H9 (cell line): ENCODE measurements around the gene DPM2. TPM values are rescaled to one million over a fixed set of nuclear protein-coding genes. Genes with fewer than 3 reads are reported as not detected.

Experiments
- DNase-seq: peaks from one replicate; pipeline ENCODE4 v3.0.0-alpha.2; 2017
- H2AFZ ChIP-seq: one replicate; pipeline ENCODE4 v1.6.1; 2013; ENCODE audit warnings: mild to moderate bottlenecking, low read length, control low read depth, moderate library complexity
- H2AK5ac ChIP-seq: 2 replicates; pipeline ENCODE4 v1.6.1; 2013; ENCODE audit warnings: low read length, control low read depth, mixed read lengths; ENCODE audit not compliant: insufficient read length
- H2BK120ac ChIP-seq: one replicate; pipeline ENCODE4 v1.6.1; 2013; ENCODE audit warnings: low read depth, mild to moderate bottlenecking, low read length, control low read depth, inconsistent platforms; ENCODE audit not compliant: poor library complexity, severe bottlenecking
- H2BK12ac ChIP-seq: 2 replicates; pipeline ENCODE4 v1.6.1; 2013; ENCODE audit warnings: low read length, control low read depth, mixed read lengths, low read depth; ENCODE audit not compliant: insufficient read length
- H2BK15ac ChIP-seq: 2 replicates; pipeline ENCODE4 v1.6.1; 2013; ENCODE audit warnings: low read depth, low read length, control low read depth
- H2BK20ac ChIP-seq: one replicate; pipeline ENCODE4 v1.6.1; 2013; ENCODE audit warnings: low read depth, mild to moderate bottlenecking, low read length, control low read depth, inconsistent platforms; ENCODE audit not compliant: poor library complexity, severe bottlenecking
- H2BK5ac ChIP-seq: 2 replicates; pipeline ENCODE4 v1.6.1; 2013; ENCODE audit warnings: low read length, control low read depth, mixed read lengths; ENCODE audit not compliant: insufficient read length
- H3K14ac ChIP-seq: 2 replicates; pipeline ENCODE4 v1.6.1; 2013; ENCODE audit warnings: low read length, control low read depth; ENCODE audit not compliant: insufficient read depth
- H3K18ac ChIP-seq: 2 replicates; pipeline ENCODE4 v1.6.1; 2013; ENCODE audit warnings: low read depth, mild to moderate bottlenecking, mixed read lengths, low read length, control low read depth; ENCODE audit not compliant: insufficient read length
- H3K23ac ChIP-seq: 2 replicates; pipeline ENCODE4 v1.6.1; 2013; ENCODE audit warnings: low read length, control low read depth, mixed read lengths, low read depth; ENCODE audit not compliant: insufficient read length
- H3K23me2 ChIP-seq: 2 replicates; pipeline ENCODE4 v1.6.1; 2013; ENCODE audit warnings: low read depth, mild to moderate bottlenecking, mixed read lengths, low read length, control low read depth; ENCODE audit not compliant: insufficient read length, poor library complexity, severe bottlenecking
- H3K27ac ChIP-seq: 2 replicates; pipeline ENCODE4 v1.5.1; 2013; ENCODE audit warnings: low read length, control low read depth, mixed read lengths, low read depth; ENCODE audit not compliant: insufficient read length
- H3K27me3 ChIP-seq: 2 replicates; pipeline ENCODE4 v1.6.1; 2013; ENCODE audit warnings: low read length, control low read depth, inconsistent platforms; ENCODE audit not compliant: insufficient read depth
- H3K4ac ChIP-seq: 2 replicates; pipeline ENCODE4 v1.6.1; 2013; ENCODE audit warnings: low read depth, mild to moderate bottlenecking, control low read depth, inconsistent platforms, low read length, moderate library complexity
- H3K4me1 ChIP-seq: 2 replicates; pipeline ENCODE4 v1.6.1; 2013; ENCODE audit warnings: low read length, control low read depth, inconsistent platforms; ENCODE audit not compliant: insufficient read depth
- H3K4me2 ChIP-seq: 2 replicates; pipeline ENCODE4 v1.6.1; 2013; ENCODE audit warnings: low read length, control low read depth, mixed read lengths; ENCODE audit not compliant: insufficient read length, insufficient read depth
- H3K56ac ChIP-seq: 2 replicates; pipeline ENCODE4 v1.6.1; 2013; ENCODE audit warnings: low read depth, mild to moderate bottlenecking, mixed read lengths, low read length, control low read depth; ENCODE audit not compliant: insufficient read length
- H3K79me1 ChIP-seq: 2 replicates; pipeline ENCODE4 v1.6.1; 2013; ENCODE audit warnings: low read depth, mild to moderate bottlenecking, moderate library complexity, low read length, control low read depth, inconsistent platforms; ENCODE audit not compliant: insufficient read depth, poor library complexity, severe bottlenecking
- H3K79me2 ChIP-seq: 2 replicates; pipeline ENCODE4 v1.6.1; 2013; ENCODE audit warnings: low read length, control low read depth, inconsistent platforms; ENCODE audit not compliant: insufficient read depth
- H3K9ac ChIP-seq: 2 replicates; pipeline ENCODE4 v1.6.1; 2013; ENCODE audit warnings: low read length, control low read depth, mixed read lengths; ENCODE audit not compliant: insufficient read length; ENCODE audit errors: extremely low read depth
- H3K9me3 ChIP-seq: one replicate; pipeline ENCODE4 v1.6.1; 2013; ENCODE audit warnings: low read depth, low read length, inconsistent platforms; ENCODE audit not compliant: control insufficient read depth
- H3T11ph ChIP-seq: one replicate; pipeline ENCODE4 v1.6.1; 2013; ENCODE audit warnings: mild to moderate bottlenecking, low read length, control low read depth, inconsistent platforms
- H4K20me1 ChIP-seq: one replicate; pipeline ENCODE4 v1.6.1; 2013; ENCODE audit not compliant: control insufficient read depth, insufficient read length, insufficient read depth
- H4K5ac ChIP-seq: 2 replicates; pipeline ENCODE4 v1.6.1; 2013; ENCODE audit warnings: low read depth, mild to moderate bottlenecking, mixed read lengths, low read length, control low read depth; ENCODE audit not compliant: insufficient read length
- H4K8ac ChIP-seq: replicated peaks from 2 replicates; pipeline ENCODE4 v1.6.1; 2013; ENCODE audit warnings: low read length, control low read depth, mixed read lengths, low read depth; ENCODE audit not compliant: insufficient read length
- H4K91ac ChIP-seq: 2 replicates; pipeline ENCODE4 v1.6.1; 2013; ENCODE audit warnings: low read depth, mild to moderate bottlenecking, moderate library complexity, mixed read lengths, low read length, control low read depth; ENCODE audit not compliant: insufficient read length
- H3K27ac Mint-ChIP-seq, 3 experiments: 2 replicates in 2 of 3; 3 replicates in 1 of 3; pipeline ENCODE4 v1.8.0; 2020 to 2021; ENCODE audit warnings: mixed read lengths in 3 of 3, mild to moderate bottlenecking in 1 of 3, moderate library complexity in 1 of 3
- H3K27me3 Mint-ChIP-seq: 2 replicates; pipeline ENCODE4 v1.8.0; 2021; ENCODE audit warnings: low read depth, mild to moderate bottlenecking, moderate library complexity, mixed read lengths
- H3K36me3 Mint-ChIP-seq, 3 experiments: 2 replicates in 2 of 3; 3 replicates in 1 of 3; pipeline ENCODE4 v1.8.0; 2020 to 2021; ENCODE audit warnings: low read depth in 3 of 3, mixed read lengths in 3 of 3; ENCODE audit not compliant: insufficient read depth in 1 of 3
- H3K4me1 Mint-ChIP-seq, 2 experiments: 2 replicates each; pipeline ENCODE4 v1.8.0; 2020; ENCODE audit warnings: mixed read lengths in 2 of 2
- H3K4me3 Mint-ChIP-seq, 2 experiments: 2 replicates in 1 of 2; 3 replicates in 1 of 2; pipeline ENCODE4 v1.8.0; 2020 to 2021; ENCODE audit warnings: mild to moderate bottlenecking in 2 of 2, mixed read lengths in 2 of 2, moderate library complexity in 1 of 2
- H3K9me3 Mint-ChIP-seq, 2 experiments: 2 replicates in 1 of 2; 3 replicates in 1 of 2; pipeline ENCODE4 v1.8.0; 2020; ENCODE audit warnings: mild to moderate bottlenecking in 2 of 2, mixed read lengths in 2 of 2, moderate library complexity in 1 of 2
- WGBS: extraction: QIAGEN DNeasy Blood & Tissue Kit; methylation state at CpG from one replicate; pipeline ENCODE4 v1.1.7; 2013; ENCODE audit warnings: missing lambda C conversion rate, low lambda C conversion rate, mixed read lengths; ENCODE audit not compliant: insufficient read length; ENCODE audit errors: extremely low coverage; 5-methylcytosine and 5-hydroxymethylcytosine counted together
- total RNA-seq: library from RNA; stranded (reverse); gene quantifications from 2 replicates; pipeline ENCODE4 v1.2.1, GENCODE V29; 2021
- TF ChIP-seq, protein P1 (sequence below): fragments of 200-600 bp; sonication (generic); conservative IDR thresholded peaks from 3 replicates; pipeline ENCODE4 v1.8.0; 2021; ENCODE audit warnings: antibody characterized with exemption, mild to moderate bottlenecking

The DPM2 gene
- total RNA-seq, 1 experiment from 2014 or later, result 46.1 TPM

DNA sequence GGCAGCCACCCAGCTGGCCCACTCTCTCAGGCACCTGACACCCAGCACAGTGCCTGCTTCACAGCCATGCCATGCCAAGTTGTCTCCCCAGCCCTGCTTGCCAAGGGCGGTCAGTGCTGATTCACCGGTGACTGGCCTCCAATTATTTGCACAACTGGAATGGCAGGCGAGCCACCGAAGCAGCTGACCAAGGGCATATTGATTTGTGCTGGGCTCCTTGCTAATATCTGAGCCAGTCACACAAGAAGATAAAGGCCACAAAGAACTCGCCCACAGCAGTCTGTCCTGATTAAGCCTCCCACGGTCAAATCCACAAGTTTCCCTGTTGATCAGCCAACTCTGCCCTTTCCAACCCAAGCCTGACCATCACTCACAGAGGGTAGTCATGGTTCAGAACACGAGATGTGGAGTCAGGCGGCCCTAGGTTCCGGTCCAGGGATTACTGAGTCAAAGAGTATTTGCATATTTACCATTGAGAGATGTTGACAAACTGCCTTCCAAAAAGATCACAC lies 49.5 kb upstream of the DPM2 start:
- Mint-ChIP-seq H3K4me3 (no peak overlapping the region), H3K36me3 (no peaks in the 10 kb centered on the region; a peak in 1 of 7 replicates), H3K9me3 (no peaks in the 10 kb centered on the region), H3K27me3 (no peaks in the 10 kb centered on the region), H3K27ac (no peak overlapping the region), H3K4me1 (peaks cover 9 to 19% of the 10 kb centered on the region in 2 experiments)
- Histone ChIP-seq H2BK12ac (no peak overlapping the region), H4K20me1 (no peaks in the 10 kb centered on the region), H3K23ac (no peak overlapping the region), H2AK5ac (no peak overlapping the region), H3K9me3 (no peaks in the 10 kb centered on the region), H3K4ac (no peak overlapping the region), H4K5ac (no peak overlapping the region), H3K4me2 (no peak overlapping the region), H3K79me1 (no peaks in the 10 kb centered on the region), H2AFZ (no peak overlapping the region), H2BK15ac (no peak overlapping the region), H3K27me3 (no peaks in the 10 kb centered on the region), H2BK5ac (no peak overlapping the region), H3K14ac (no peak overlapping the region), H3K9ac (no peak overlapping the region), H3K18ac (no peak overlapping the region), H3K27ac (no peak overlapping the region), H2BK20ac (no peak overlapping the region), H4K91ac (no peak overlapping the region), H4K8ac (no peak overlapping the region), H3T11ph (no peak overlapping the region), H3K4me1 (no peaks in the 10 kb centered on the region; the same call in 1 of the 2 replicates), H3K56ac (no peak overlapping the region), H2BK120ac (no peak overlapping the region), H3K79me2 (no peaks in the 10 kb centered on the region), H3K23me2 (no peaks in the 10 kb centered on the region)
- TF ChIP-seq, protein P1, sequence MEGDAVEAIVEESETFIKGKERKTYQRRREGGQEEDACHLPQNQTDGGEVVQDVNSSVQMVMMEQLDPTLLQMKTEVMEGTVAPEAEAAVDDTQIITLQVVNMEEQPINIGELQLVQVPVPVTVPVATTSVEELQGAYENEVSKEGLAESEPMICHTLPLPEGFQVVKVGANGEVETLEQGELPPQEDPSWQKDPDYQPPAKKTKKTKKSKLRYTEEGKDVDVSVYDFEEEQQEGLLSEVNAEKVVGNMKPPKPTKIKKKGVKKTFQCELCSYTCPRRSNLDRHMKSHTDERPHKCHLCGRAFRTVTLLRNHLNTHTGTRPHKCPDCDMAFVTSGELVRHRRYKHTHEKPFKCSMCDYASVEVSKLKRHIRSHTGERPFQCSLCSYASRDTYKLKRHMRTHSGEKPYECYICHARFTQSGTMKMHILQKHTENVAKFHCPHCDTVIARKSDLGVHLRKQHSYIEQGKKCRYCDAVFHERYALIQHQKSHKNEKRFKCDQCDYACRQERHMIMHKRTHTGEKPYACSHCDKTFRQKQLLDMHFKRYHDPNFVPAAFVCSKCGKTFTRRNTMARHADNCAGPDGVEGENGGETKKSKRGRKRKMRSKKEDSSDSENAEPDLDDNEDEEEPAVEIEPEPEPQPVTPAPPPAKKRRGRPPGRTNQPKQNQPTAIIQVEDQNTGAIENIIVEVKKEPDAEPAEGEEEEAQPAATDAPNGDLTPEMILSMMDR, result no peak
- no peak for DNase-seq
- WGBS, result no CpG with 5 or more reads among the region's 9 CpGs
